ENCODE data around the gene ATP5PB. TPM values are rescaled to one million over a fixed set of nuclear protein-coding genes. Genes with fewer than 3 reads are reported as not detected.
A peak's percentile ranks its signal among the peaks of the same experiment; 100 is the strongest.

ATP5PB gene
- total RNA-seq, 1 donor from 2014 or later = 329 TPM

GRCh38 chr1:111481387-111482221 is 32.3 kb downstream of the ATP5PB start:
- peak; percentile 96 for TF ChIP-seq CTCF (conservative IDR thresholded peaks at IDR 0.05; ENCODE audit: low read depth, low read length)
- no peak for DNase-seq (ENCODE audit: low read depth)

DNA sequence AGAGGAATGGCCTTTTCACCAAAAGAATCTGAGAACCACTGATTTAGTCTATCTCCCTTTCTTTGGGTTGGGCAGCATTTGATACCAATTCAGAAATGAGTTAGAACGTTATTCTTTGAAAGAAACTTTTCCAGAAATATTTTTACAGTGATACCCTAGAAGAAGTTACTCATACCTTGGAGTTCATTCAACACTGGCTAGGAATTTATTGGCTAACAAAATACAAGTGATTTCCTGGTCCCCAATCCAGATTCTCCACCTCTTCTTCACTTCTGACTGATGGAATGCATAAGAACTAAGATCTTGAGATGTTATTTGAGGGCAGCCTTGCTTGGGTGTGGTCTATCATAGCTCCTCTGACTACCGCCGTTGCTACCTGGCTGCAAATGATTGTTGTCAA is 33.9 kb downstream of the ATP5PB start:
- no peak overlapping the region for H3K4me3 ChIP-seq (ENCODE audit: low read depth, low read length)
- no peak for DNase-seq (ENCODE audit: low read depth)
- TF ChIP-seq CTCF (conservative IDR thresholded peaks at IDR 0.05; ENCODE audit: low read depth, low read length) = no peak

More at GRCh38 chr1:111481387-111482221, 32.3 kb downstream of the ATP5PB start:
- H3K4me3 ChIP-seq (ENCODE audit: low read depth, low read length) = no peak overlapping the region

GRCh38 chr1:111483876-111484275 is 34.6 kb downstream of the ATP5PB start:
- no peak for DNase-seq (ENCODE audit: low read depth)
- H3K4me3 ChIP-seq (ENCODE audit: low read depth, low read length) = no peak overlapping the region
- TF ChIP-seq CTCF (conservative IDR thresholded peaks at IDR 0.05; ENCODE audit: low read depth, low read length) = no peak

DNA sequence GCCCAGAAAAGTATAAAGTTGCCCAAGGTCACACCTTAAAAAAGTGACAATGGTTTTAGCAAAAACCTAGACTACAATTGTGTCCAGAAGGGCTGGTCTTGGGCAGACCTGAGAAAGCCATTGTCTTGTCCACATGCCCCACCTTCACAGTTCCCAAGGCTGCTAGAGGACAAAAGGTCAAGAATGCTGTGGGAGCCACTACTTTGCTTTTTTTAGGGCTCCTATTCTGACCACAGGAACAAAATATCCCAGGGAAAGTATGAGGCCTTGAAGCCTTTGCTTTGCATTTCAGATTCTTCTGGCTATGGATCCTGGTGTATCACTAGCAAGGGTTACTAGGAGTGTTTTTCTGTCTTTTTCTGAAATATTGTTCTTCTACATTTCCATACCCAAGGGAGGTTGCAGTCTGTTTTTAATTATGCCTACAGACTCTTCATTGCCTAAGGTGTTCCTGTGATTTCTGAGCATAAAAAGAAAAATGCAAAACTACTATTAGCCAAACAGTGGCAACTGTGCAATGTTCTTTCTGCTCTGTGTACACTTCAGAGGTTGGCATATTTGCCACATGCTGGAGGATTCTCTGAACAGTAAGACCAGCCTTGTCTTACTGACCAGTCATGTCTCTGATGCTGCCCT is 35.2 kb downstream of the ATP5PB start:
- H3K4me3 ChIP-seq (ENCODE audit: low read depth, low read length) = no peak overlapping the region
- TF ChIP-seq CTCF (conservative IDR thresholded peaks at IDR 0.05; ENCODE audit: low read depth, low read length) = no peak
- DNase-seq (ENCODE audit: low read depth) = no peak

DNA sequence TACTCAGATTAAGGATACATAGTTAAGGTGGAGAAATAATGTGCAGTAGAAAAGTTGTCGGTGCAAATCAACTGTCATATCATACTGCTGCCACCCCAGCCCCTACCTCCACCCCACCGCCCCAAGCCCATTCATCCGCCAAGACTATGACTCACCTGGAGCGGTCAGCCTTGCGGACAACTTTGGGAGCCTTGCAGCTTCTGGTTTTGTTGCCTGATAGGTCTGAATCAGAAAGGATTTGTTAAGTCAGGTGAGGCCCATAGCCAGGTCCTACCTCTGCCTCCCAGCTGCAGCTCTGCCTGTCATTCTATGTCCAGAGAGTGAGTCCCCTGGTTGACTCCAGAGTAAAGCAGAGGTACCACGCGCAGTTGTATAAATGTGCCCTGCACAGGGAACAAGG is 37.2 kb downstream of the ATP5PB start:
- DNase-seq (ENCODE audit: low read depth) = no peak

GRCh38 chr1:111487133-111487532 is 37.9 kb downstream of the ATP5PB start:
- DNase-seq (ENCODE audit: low read depth) = no peak
- H3K4me3 ChIP-seq (ENCODE audit: low read depth, low read length) = no peak overlapping the region
- TF ChIP-seq CTCF (conservative IDR thresholded peaks at IDR 0.05; ENCODE audit: low read depth, low read length) = no peak

More for the DNA sequence above, 37.2 kb downstream of the ATP5PB start:
- TF ChIP-seq CTCF (conservative IDR thresholded peaks at IDR 0.05; ENCODE audit: low read depth, low read length) = no peak
- H3K4me3 ChIP-seq (ENCODE audit: low read depth, low read length) = no peak overlapping the region

Data from epithelial cell of proximal tubule (primary cell).